Lower leg skin (tissue), 3 donors: Measurements from ENCODE around the gene IPO5.

ENCODE experiments used
- CTCF ChIP-seq, 3 donors: fragments of 450-650 bp; IDR thresholded peaks; one replicate each; pipeline ENCODE4 v1.5.1; 2016; ENCODE audit warnings: antibody characterized with exemption in 3 of 3, mild to moderate bottlenecking in 3 of 3, moderate library complexity in 2 of 3
- POLR2A ChIP-seq, 2 donors: fragments of 450-650 bp; IDR thresholded peaks; one replicate each; pipeline ENCODE4 v1.6.1; 2016 to 2017; ENCODE audit warnings: antibody characterized with exemption in 2 of 2, mild to moderate bottlenecking in 1 of 2, moderate library complexity in 1 of 2

GRCh38 chr13:98018293-98018692, 64.8 kb downstream of the IPO5 start:
- TF ChIP-seq CTCF (IDR thresholded peaks at IDR 0.05), result no peak
- TF ChIP-seq POLR2A (IDR thresholded peaks at IDR 0.05), result no peak
